H9 (cell line): ENCODE data around the gene GNPTAB. TPM values are rescaled to one million over a fixed set of nuclear protein-coding genes. Genes with fewer than 3 reads are reported as not detected.

Source experiments
- DNase-seq: peaks from one replicate; pipeline ENCODE4 v3.0.0-alpha.2; 2017
- H2AFZ ChIP-seq: one replicate; pipeline ENCODE4 v1.6.1; 2013; ENCODE audit warnings: mild to moderate bottlenecking, low read length, control low read depth, moderate library complexity
- H2AK5ac ChIP-seq: 2 replicates; pipeline ENCODE4 v1.6.1; 2013; ENCODE audit warnings: low read length, control low read depth, mixed read lengths; ENCODE audit not compliant: insufficient read length
- H2BK120ac ChIP-seq: one replicate; pipeline ENCODE4 v1.6.1; 2013; ENCODE audit warnings: low read depth, mild to moderate bottlenecking, low read length, control low read depth, inconsistent platforms; ENCODE audit not compliant: poor library complexity, severe bottlenecking
- H2BK12ac ChIP-seq: 2 replicates; pipeline ENCODE4 v1.6.1; 2013; ENCODE audit warnings: low read length, control low read depth, mixed read lengths, low read depth; ENCODE audit not compliant: insufficient read length
- H2BK15ac ChIP-seq: 2 replicates; pipeline ENCODE4 v1.6.1; 2013; ENCODE audit warnings: low read depth, low read length, control low read depth
- H2BK20ac ChIP-seq: one replicate; pipeline ENCODE4 v1.6.1; 2013; ENCODE audit warnings: low read depth, mild to moderate bottlenecking, low read length, control low read depth, inconsistent platforms; ENCODE audit not compliant: poor library complexity, severe bottlenecking
- H2BK5ac ChIP-seq: 2 replicates; pipeline ENCODE4 v1.6.1; 2013; ENCODE audit warnings: low read length, control low read depth, mixed read lengths; ENCODE audit not compliant: insufficient read length
- H3K14ac ChIP-seq: 2 replicates; pipeline ENCODE4 v1.6.1; 2013; ENCODE audit warnings: low read length, control low read depth; ENCODE audit not compliant: insufficient read depth
- H3K18ac ChIP-seq: 2 replicates; pipeline ENCODE4 v1.6.1; 2013; ENCODE audit warnings: low read depth, mild to moderate bottlenecking, mixed read lengths, low read length, control low read depth; ENCODE audit not compliant: insufficient read length
- H3K23ac ChIP-seq: 2 replicates; pipeline ENCODE4 v1.6.1; 2013; ENCODE audit warnings: low read length, control low read depth, mixed read lengths, low read depth; ENCODE audit not compliant: insufficient read length
- H3K23me2 ChIP-seq: 2 replicates; pipeline ENCODE4 v1.6.1; 2013; ENCODE audit warnings: low read depth, mild to moderate bottlenecking, mixed read lengths, low read length, control low read depth; ENCODE audit not compliant: insufficient read length, poor library complexity, severe bottlenecking
- H3K27ac ChIP-seq: 2 replicates; pipeline ENCODE4 v1.5.1; 2013; ENCODE audit warnings: low read length, control low read depth, mixed read lengths, low read depth; ENCODE audit not compliant: insufficient read length
- H3K27me3 ChIP-seq: 2 replicates; pipeline ENCODE4 v1.6.1; 2013; ENCODE audit warnings: low read length, control low read depth, inconsistent platforms; ENCODE audit not compliant: insufficient read depth
- H3K4ac ChIP-seq: 2 replicates; pipeline ENCODE4 v1.6.1; 2013; ENCODE audit warnings: low read depth, mild to moderate bottlenecking, control low read depth, inconsistent platforms, low read length, moderate library complexity
- H3K4me1 ChIP-seq: 2 replicates; pipeline ENCODE4 v1.6.1; 2013; ENCODE audit warnings: low read length, control low read depth, inconsistent platforms; ENCODE audit not compliant: insufficient read depth
- H3K4me2 ChIP-seq: 2 replicates; pipeline ENCODE4 v1.6.1; 2013; ENCODE audit warnings: low read length, control low read depth, mixed read lengths; ENCODE audit not compliant: insufficient read length, insufficient read depth
- H3K56ac ChIP-seq: 2 replicates; pipeline ENCODE4 v1.6.1; 2013; ENCODE audit warnings: low read depth, mild to moderate bottlenecking, mixed read lengths, low read length, control low read depth; ENCODE audit not compliant: insufficient read length
- H3K79me1 ChIP-seq: 2 replicates; pipeline ENCODE4 v1.6.1; 2013; ENCODE audit warnings: low read depth, mild to moderate bottlenecking, moderate library complexity, low read length, control low read depth, inconsistent platforms; ENCODE audit not compliant: insufficient read depth, poor library complexity, severe bottlenecking
- H3K79me2 ChIP-seq: 2 replicates; pipeline ENCODE4 v1.6.1; 2013; ENCODE audit warnings: low read length, control low read depth, inconsistent platforms; ENCODE audit not compliant: insufficient read depth
- H3K9ac ChIP-seq: 2 replicates; pipeline ENCODE4 v1.6.1; 2013; ENCODE audit warnings: low read length, control low read depth, mixed read lengths; ENCODE audit not compliant: insufficient read length; ENCODE audit errors: extremely low read depth
- H3K9me3 ChIP-seq: one replicate; pipeline ENCODE4 v1.6.1; 2013; ENCODE audit warnings: low read depth, low read length, inconsistent platforms; ENCODE audit not compliant: control insufficient read depth
- H3T11ph ChIP-seq: one replicate; pipeline ENCODE4 v1.6.1; 2013; ENCODE audit warnings: mild to moderate bottlenecking, low read length, control low read depth, inconsistent platforms
- H4K20me1 ChIP-seq: one replicate; pipeline ENCODE4 v1.6.1; 2013; ENCODE audit not compliant: control insufficient read depth, insufficient read length, insufficient read depth
- H4K5ac ChIP-seq: 2 replicates; pipeline ENCODE4 v1.6.1; 2013; ENCODE audit warnings: low read depth, mild to moderate bottlenecking, mixed read lengths, low read length, control low read depth; ENCODE audit not compliant: insufficient read length
- H4K8ac ChIP-seq: replicated peaks from 2 replicates; pipeline ENCODE4 v1.6.1; 2013; ENCODE audit warnings: low read length, control low read depth, mixed read lengths, low read depth; ENCODE audit not compliant: insufficient read length
- H4K91ac ChIP-seq: 2 replicates; pipeline ENCODE4 v1.6.1; 2013; ENCODE audit warnings: low read depth, mild to moderate bottlenecking, moderate library complexity, mixed read lengths, low read length, control low read depth; ENCODE audit not compliant: insufficient read length
- H3K27ac Mint-ChIP-seq, 3 experiments: 2 replicates in 2 of 3; 3 replicates in 1 of 3; pipeline ENCODE4 v1.8.0; 2020 to 2021; ENCODE audit warnings: mixed read lengths in 3 of 3, mild to moderate bottlenecking in 1 of 3, moderate library complexity in 1 of 3
- H3K27me3 Mint-ChIP-seq: 2 replicates; pipeline ENCODE4 v1.8.0; 2021; ENCODE audit warnings: low read depth, mild to moderate bottlenecking, moderate library complexity, mixed read lengths
- H3K36me3 Mint-ChIP-seq, 3 experiments: 2 replicates in 2 of 3; 3 replicates in 1 of 3; pipeline ENCODE4 v1.8.0; 2020 to 2021; ENCODE audit warnings: low read depth in 3 of 3, mixed read lengths in 3 of 3; ENCODE audit not compliant: insufficient read depth in 1 of 3
- H3K4me1 Mint-ChIP-seq, 2 experiments: 2 replicates each; pipeline ENCODE4 v1.8.0; 2020; ENCODE audit warnings: mixed read lengths in 2 of 2
- H3K4me3 Mint-ChIP-seq, 2 experiments: 2 replicates in 1 of 2; 3 replicates in 1 of 2; pipeline ENCODE4 v1.8.0; 2020 to 2021; ENCODE audit warnings: mild to moderate bottlenecking in 2 of 2, mixed read lengths in 2 of 2, moderate library complexity in 1 of 2
- H3K9me3 Mint-ChIP-seq, 2 experiments: 2 replicates in 1 of 2; 3 replicates in 1 of 2; pipeline ENCODE4 v1.8.0; 2020; ENCODE audit warnings: mild to moderate bottlenecking in 2 of 2, mixed read lengths in 2 of 2, moderate library complexity in 1 of 2
- CTCF ChIP-seq: fragments of 200-600 bp; sonication (generic); conservative IDR thresholded peaks from 3 replicates; pipeline ENCODE4 v1.8.0; 2021; ENCODE audit warnings: antibody characterized with exemption, mild to moderate bottlenecking
- total RNA-seq: library from RNA; stranded (reverse); gene quantifications from 2 replicates; pipeline ENCODE4 v1.2.1, GENCODE V29; 2021

The GNPTAB gene
- total RNA-seq, 1 experiment from 2014 or later, result 44.3 TPM

GRCh38 chr12:101852998-101853397 lies 22.2 kb upstream of the GNPTAB start:
- Histone ChIP-seq H4K91ac (no peak overlapping the region), H2BK5ac (no peak overlapping the region), H3T11ph (no peak overlapping the region), H2BK120ac (no peak overlapping the region), H3K79me1 (no peaks in the 10 kb centered on the region), H3K9me3 (no peaks in the 10 kb centered on the region), H3K23ac (no peak overlapping the region), H3K27ac (no peak overlapping the region), H3K4me1 (no peaks in the 10 kb centered on the region), H3K4me2 (no peak overlapping the region), H4K5ac (no peak overlapping the region), H2BK20ac (no peak overlapping the region), H3K56ac (no peak overlapping the region), H3K23me2 (no peaks in the 10 kb centered on the region), H2AK5ac (no peak overlapping the region), H3K27me3 (no peaks in the 10 kb centered on the region), H4K8ac (no peak overlapping the region), H3K18ac (no peak overlapping the region), H2AFZ (no peak overlapping the region), H3K79me2 (no peaks in the 10 kb centered on the region), H2BK15ac (no peak overlapping the region), H4K20me1 (no peaks in the 10 kb centered on the region), H3K14ac (no peak overlapping the region), H3K9ac (no peak overlapping the region), H3K4ac (no peak overlapping the region), H2BK12ac (no peak overlapping the region)
- no peak overlapping the region for H3K4me3 Mint-ChIP-seq
- H3K27me3 Mint-ChIP-seq, result no peaks in the 10 kb centered on the region
- DNase-seq, result no peak
- no peaks in the 10 kb centered on the region for H3K9me3 Mint-ChIP-seq
- no peak for TF ChIP-seq CTCF
- H3K4me1 Mint-ChIP-seq, result peaks cover 0 to 2% of the 10 kb centered on the region in 2 experiments; a peak in 1 of 4 replicates
- no peaks in the 10 kb centered on the region for H3K36me3 Mint-ChIP-seq
- no peak overlapping the region for H3K27ac Mint-ChIP-seq
